ENCODE measurements around the gene ZFYVE21. TPM values are rescaled to one million over a fixed set of nuclear protein-coding genes. Genes with fewer than 3 reads are reported as not detected.

Gene ZFYVE21
- total RNA-seq, 4 donors from 2014 or later, result 128 to 268 (median 205) TPM

DNA sequence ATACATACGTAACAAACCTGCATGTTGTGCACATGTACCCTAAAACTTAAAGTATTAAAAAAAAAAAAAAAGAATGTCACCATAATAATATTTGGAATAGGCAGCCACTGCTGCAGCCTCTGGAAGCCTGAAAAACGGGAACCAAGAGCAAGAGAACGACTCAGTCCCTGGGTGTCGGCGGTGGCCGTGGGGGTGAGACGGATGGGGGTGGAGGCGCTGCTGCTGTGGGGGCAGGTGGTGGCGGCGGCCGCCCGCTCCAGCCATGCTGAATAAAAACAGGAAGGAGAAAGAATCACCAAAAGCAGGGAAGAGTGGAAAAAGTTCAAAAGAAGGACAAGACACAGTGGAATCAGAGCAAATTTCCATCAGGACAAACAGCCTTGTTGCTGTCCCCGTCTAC lies 46.9 kb downstream of the ZFYVE21 start:
- TF ChIP-seq, protein P1, sequence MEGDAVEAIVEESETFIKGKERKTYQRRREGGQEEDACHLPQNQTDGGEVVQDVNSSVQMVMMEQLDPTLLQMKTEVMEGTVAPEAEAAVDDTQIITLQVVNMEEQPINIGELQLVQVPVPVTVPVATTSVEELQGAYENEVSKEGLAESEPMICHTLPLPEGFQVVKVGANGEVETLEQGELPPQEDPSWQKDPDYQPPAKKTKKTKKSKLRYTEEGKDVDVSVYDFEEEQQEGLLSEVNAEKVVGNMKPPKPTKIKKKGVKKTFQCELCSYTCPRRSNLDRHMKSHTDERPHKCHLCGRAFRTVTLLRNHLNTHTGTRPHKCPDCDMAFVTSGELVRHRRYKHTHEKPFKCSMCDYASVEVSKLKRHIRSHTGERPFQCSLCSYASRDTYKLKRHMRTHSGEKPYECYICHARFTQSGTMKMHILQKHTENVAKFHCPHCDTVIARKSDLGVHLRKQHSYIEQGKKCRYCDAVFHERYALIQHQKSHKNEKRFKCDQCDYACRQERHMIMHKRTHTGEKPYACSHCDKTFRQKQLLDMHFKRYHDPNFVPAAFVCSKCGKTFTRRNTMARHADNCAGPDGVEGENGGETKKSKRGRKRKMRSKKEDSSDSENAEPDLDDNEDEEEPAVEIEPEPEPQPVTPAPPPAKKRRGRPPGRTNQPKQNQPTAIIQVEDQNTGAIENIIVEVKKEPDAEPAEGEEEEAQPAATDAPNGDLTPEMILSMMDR (IDR thresholded peaks at IDR 0.05), result no peak
- TF ChIP-seq POLR2AphosphoS5 (IDR thresholded peaks at IDR 0.05) (no peak), POLR2A (IDR thresholded peaks at IDR 0.05) (no peak), EP300 (IDR thresholded peaks at IDR 0.05) (no peak)
- WGBS, 2 donors (ENCODE audit: low coverage in 1 of 2), result 81 to 89% methylated on average over 3 to 13 of the region's 13 CpGs
- no peaks in the 10 kb centered on the region for H3K27me3 ChIP-seq

DNA sequence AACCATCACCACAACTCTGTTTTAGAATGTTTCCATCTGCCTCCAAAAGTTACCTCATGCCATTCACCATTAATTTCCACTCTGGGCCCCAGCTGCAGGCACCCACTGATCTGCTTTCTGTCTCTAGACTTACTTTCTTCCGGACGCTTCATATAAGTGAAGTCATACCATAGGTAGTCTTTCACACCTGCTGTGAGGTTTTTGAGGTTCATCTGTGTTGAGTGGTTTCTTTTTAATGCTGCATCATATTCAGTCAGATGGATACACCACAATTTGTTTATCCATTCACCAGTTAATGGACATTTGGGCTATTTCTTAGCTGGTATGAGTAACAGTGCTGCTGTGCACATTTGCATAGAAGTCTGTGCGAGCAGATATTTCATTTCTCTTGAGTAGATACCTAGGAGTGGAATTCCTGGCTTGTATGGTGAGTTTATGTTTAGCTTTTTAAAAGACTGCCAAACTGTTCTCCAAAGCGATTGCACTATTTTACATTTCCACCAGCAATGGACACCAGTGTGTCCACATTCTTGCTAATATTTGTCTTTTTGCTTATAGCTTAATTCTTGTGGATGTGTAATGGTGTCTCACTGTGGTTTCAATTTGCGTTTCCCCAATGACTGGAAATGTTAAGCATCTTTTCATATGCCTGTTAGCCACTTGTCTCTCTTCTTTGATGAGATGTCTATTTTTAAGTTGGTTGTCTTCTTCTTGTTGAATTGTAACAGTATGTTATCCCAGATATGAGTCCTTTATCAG lies 48.3 kb downstream of the ZFYVE21 start:
- Histone ChIP-seq H3K4me1 (no peaks in the 10 kb centered on the region), H3K27ac (no peak overlapping the region), H3K4me3 (no peak overlapping the region), H3K9me3 (no peaks in the 10 kb centered on the region), H3K36me3 (peaks cover 0 to 6% of the 10 kb centered on the region in 2 donors), H3K27me3 (no peaks in the 10 kb centered on the region)
- no peak for TF ChIP-seq EP300 (IDR thresholded peaks at IDR 0.05)
- no peak for TF ChIP-seq POLR2A (IDR thresholded peaks at IDR 0.05)
- TF ChIP-seq, protein P1 (IDR thresholded peaks at IDR 0.05), result no peak
- no peak for TF ChIP-seq POLR2AphosphoS5 (IDR thresholded peaks at IDR 0.05)
- 85 to 97% methylated on average over 5 of the region's 5 CpGs for WGBS, 2 donors (ENCODE audit: low coverage in 1 of 2)
- ATAC-seq, result no peak

More for the DNA sequence above, 46.9 kb downstream of the ZFYVE21 start:
- Histone ChIP-seq H3K4me1 (no peaks in the 10 kb centered on the region), H3K36me3 (peaks cover 0 to 6% of the 10 kb centered on the region in 2 donors), H3K9me3 (no peaks in the 10 kb centered on the region), H3K27ac (no peak overlapping the region), H3K4me3 (no peak overlapping the region)
- no peak for ATAC-seq

DNA sequence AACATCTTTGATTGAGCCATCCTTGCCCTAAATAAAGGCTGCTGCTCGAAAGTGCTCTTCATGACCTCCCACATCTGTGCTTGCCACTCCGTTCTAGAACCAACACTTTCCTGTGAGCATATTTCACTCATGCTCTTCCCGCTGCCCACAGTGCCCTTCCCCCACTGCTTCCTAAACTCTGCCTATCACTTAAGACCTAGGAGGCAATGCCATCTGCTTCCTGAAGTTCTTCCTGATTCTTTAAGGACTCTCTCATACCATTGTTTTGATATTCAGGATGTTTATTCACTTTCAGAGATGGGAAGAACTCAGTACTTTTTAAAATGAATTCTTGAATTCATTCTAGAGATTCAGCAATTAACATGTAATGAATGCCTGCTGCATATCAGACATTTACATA lies 49.9 kb downstream of the ZFYVE21 start:
- no peak for ATAC-seq
- H3K4me3 ChIP-seq, result no peak overlapping the region
- H3K27me3 ChIP-seq, result no peaks in the 10 kb centered on the region
- H3K27ac ChIP-seq, result no peak overlapping the region
- H3K4me1 ChIP-seq, result no peaks in the 10 kb centered on the region
- 80% methylated on average over 2 to 3 of the region's 3 CpGs for WGBS, 2 donors (ENCODE audit: low coverage in 1 of 2)
- H3K36me3 ChIP-seq, result peaks cover 0 to 6% of the 10 kb centered on the region in 2 donors
- no peaks in the 10 kb centered on the region for H3K9me3 ChIP-seq
- TF ChIP-seq EP300 (IDR thresholded peaks at IDR 0.05), result no peak
- TF ChIP-seq, protein P1 (IDR thresholded peaks at IDR 0.05), result no peak
- no peak for TF ChIP-seq POLR2AphosphoS5 (IDR thresholded peaks at IDR 0.05)
- TF ChIP-seq POLR2A (IDR thresholded peaks at IDR 0.05), result no peak

DNA sequence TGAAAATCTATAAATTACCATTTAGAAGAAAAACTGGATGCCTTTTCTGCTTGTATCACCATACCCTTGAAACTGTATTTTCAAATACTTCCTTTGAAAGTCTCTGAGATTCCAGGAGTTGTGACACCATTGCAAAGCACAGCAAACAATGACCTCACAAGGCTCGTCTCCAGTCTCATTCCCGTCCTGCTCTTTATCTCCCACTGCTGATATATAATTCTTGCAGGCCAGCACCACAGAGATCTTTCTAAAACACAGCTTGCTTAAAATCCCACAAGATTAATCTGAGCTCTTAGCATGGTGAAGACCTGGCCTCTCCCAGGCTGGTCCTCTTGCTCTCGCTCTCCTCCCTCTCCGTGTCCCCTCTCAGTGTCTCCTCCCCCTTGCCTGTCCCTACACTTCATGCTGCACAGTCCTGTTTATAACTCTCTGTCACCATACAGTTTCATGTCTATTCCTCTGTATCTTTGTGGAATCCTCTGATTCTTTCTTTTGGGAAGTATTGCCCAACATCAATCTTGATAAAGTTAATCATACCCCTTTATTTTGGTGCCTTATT lies 51.8 kb downstream of the ZFYVE21 start:
- Histone ChIP-seq H3K27me3 (no peaks in the 10 kb centered on the region), H3K27ac (no peak overlapping the region), H3K4me1 (no peaks in the 10 kb centered on the region), H3K4me3 (no peak overlapping the region), H3K36me3 (peaks cover 0 to 6% of the 10 kb centered on the region in 2 donors), H3K9me3 (no peaks in the 10 kb centered on the region)
- WGBS, 2 donors (ENCODE audit: low coverage in 1 of 2), result 75 to 79% methylated on average over 4 of the region's 4 CpGs
- no peak for ATAC-seq
- TF ChIP-seq, protein P1 (IDR thresholded peaks at IDR 0.05), result no peak
- TF ChIP-seq POLR2A (IDR thresholded peaks at IDR 0.05) (no peak), EP300 (IDR thresholded peaks at IDR 0.05) (no peak), POLR2AphosphoS5 (IDR thresholded peaks at IDR 0.05) (no peak)

DNA sequence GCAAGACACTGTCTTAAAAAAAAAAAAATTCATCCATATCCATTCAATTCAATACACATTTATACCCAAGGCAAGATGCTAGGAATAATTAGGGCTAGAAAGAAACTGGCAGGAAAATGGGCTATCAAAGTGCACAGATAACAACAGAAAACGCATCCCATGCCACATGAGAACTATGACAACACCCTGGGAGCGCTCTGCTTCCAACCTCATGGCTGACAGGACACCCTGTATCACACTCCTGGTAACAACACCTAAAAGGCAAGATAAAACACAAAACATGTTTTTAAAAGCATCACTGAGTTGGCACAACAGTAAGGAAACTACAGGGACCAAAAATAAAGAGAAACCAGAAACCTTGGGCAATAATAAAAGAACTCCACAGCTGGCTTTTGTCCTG lies 54.9 kb downstream of the ZFYVE21 start:
- Histone ChIP-seq H3K4me3 (no peak overlapping the region), H3K4me1 (no peaks in the 10 kb centered on the region), H3K27me3 (no peaks in the 10 kb centered on the region), H3K27ac (no peak overlapping the region), H3K9me3 (no peaks in the 10 kb centered on the region), H3K36me3 (no peaks in the 10 kb centered on the region)
- TF ChIP-seq POLR2AphosphoS5 (IDR thresholded peaks at IDR 0.05) (no peak), POLR2A (IDR thresholded peaks at IDR 0.05) (no peak)
- ATAC-seq, result no peak
- 92 to 100% methylated on average over 2 of the region's 2 CpGs for WGBS, 2 donors (ENCODE audit: low coverage in 1 of 2)

Measured in gastroesophageal sphincter (tissue), 4 donors.